Measurements from ENCODE around the gene MAP3K13.

Gene MAP3K13

DNA sequence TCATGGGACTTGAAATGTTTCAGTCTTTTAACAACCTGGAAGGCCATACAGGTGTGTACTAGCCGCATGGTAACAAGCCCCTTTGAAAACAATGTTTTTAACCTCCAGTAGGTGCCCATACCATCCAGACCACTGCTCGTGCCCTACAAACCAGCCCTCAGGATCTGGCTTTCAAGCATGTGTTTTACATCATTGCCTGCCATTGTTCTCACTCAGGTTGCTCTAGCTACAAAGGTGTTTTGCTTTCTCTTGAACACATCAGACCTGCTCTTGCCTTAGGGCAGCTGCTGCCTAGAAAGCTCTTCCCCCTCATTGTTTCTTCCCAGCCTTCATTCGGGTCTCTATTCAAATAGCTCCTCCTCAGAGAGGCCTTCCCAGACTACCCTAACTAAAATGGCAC lies 32.3 kb upstream of the MAP3K13 start:
- no peak for DNase-seq (ENCODE audit: low read depth)
- H3K4me3 ChIP-seq (ENCODE audit: low read depth, low read length): no peak overlapping the region
- TF ChIP-seq, protein P1, sequence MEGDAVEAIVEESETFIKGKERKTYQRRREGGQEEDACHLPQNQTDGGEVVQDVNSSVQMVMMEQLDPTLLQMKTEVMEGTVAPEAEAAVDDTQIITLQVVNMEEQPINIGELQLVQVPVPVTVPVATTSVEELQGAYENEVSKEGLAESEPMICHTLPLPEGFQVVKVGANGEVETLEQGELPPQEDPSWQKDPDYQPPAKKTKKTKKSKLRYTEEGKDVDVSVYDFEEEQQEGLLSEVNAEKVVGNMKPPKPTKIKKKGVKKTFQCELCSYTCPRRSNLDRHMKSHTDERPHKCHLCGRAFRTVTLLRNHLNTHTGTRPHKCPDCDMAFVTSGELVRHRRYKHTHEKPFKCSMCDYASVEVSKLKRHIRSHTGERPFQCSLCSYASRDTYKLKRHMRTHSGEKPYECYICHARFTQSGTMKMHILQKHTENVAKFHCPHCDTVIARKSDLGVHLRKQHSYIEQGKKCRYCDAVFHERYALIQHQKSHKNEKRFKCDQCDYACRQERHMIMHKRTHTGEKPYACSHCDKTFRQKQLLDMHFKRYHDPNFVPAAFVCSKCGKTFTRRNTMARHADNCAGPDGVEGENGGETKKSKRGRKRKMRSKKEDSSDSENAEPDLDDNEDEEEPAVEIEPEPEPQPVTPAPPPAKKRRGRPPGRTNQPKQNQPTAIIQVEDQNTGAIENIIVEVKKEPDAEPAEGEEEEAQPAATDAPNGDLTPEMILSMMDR (IDR thresholded peaks at IDR 0.05; ENCODE audit: low read depth, low read length, missing control alignments): no peak

DNA sequence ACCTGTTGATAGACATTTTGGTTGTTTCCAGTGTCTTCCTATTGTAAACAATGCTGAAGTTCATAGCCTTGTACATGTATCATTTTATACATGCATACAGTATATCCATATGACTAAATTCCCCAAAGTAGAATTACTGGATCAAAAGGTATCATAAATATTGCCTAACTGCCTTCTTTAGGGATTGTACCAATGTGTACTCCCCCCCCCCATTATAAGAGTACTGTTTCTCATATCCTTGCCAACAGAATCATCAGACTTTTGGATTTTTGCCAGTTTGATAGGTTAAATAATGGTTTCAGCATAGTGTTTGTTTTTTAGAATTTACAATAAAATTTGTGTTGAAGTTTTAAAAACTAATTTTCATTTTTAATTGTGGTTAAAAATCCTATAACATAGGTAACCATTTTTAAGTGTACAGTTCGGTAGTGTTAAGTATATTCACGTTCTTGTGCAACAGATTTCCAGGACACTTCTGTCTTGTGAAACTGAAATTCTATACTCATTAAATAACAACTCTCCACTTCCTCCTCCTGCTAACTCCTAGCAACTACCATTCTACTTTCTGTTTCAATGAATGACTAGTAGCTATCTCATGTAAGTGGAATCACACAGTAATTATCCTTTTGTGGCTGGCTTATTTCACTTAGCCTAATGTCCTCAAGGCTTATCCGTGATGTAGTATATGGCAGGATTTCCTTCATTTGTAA lies 30.8 kb upstream of the MAP3K13 start:
- peak; percentile 54 for DNase-seq (ENCODE audit: low read depth)
- H3K4me3 ChIP-seq (ENCODE audit: low read depth, low read length): no peak overlapping the region
- TF ChIP-seq, protein P1 (IDR thresholded peaks at IDR 0.05; ENCODE audit: low read depth, low read length, missing control alignments): no peak

DNA sequence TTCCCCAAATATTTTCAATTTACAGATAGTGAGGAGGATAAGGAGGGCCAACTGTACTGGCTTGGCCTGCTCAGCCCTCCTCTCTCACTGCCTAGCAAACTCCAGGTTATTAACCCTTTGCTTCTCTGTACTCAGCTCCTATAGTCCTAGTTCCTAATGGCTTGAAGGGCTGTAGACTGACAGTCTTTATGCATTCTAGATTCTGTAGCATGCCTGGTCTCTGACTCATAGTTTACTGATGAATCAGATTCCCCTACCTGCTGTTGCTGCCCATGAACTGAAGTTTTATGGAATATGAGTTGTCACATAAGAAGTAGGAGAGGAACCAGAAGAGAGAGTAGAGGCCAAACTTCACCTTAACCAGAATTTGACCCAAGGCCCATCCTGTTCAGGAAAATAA lies 27.1 kb upstream of the MAP3K13 start:
- TF ChIP-seq, protein P1 (IDR thresholded peaks at IDR 0.05; ENCODE audit: low read depth, low read length, missing control alignments): no peak
- no peak overlapping the region for H3K4me3 ChIP-seq (ENCODE audit: low read depth, low read length)
- DNase-seq (ENCODE audit: low read depth): no peak

DNA sequence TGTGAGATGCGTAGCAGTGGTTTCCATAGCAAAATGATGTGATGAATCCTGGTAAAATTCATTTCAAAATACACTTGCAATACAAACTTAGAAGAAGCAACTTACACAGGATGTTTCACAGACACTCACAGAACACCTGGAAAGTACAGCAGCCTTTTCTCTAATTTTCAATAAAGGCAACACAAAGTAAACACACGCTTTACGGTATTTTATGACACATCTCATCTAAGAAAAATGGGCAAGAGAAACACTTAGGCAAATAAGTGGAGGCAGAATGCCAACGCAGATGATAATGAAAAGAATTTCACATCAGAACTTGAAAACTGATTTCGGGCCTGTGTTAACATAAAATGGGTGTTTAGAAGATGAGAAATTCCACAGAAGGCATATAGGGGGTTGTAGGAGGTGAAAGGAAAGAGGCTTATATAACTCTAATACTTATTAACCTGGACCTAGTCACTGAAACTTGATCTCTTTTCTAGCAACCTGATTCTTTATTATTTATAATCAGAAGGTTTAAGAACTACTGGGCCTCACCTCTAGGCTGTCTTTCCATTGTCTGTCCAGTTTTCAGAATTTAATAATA lies 25.6 kb upstream of the MAP3K13 start:
- TF ChIP-seq, protein P1 (IDR thresholded peaks at IDR 0.05; ENCODE audit: low read depth, low read length, missing control alignments): no peak
- no peak for DNase-seq (ENCODE audit: low read depth)
- H3K4me3 ChIP-seq (ENCODE audit: low read depth, low read length): no peak overlapping the region

DNA sequence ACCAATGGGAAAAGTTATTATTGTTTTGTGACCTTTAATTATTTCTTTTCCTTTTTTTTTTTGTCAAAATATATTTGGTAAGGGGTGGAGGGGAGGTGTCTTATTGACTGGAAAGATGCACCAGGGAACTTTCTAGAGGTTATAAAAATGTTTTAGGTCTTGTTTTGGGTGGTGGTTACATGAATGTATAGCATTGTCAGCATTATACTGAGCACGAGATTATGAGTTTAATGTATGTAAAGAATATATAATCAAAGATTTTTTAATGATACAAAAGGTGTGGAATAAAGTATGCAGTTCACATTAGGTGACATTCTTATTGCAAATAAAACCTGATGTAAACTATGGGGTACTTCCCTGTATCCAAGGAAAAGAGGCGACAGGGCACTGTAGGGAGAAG lies 23.0 kb upstream of the MAP3K13 start:
- TF ChIP-seq, protein P1 (IDR thresholded peaks at IDR 0.05; ENCODE audit: low read depth, low read length, missing control alignments): no peak
- no peak for DNase-seq (ENCODE audit: low read depth)
- H3K4me3 ChIP-seq (ENCODE audit: low read depth, low read length): no peak overlapping the region

DNA sequence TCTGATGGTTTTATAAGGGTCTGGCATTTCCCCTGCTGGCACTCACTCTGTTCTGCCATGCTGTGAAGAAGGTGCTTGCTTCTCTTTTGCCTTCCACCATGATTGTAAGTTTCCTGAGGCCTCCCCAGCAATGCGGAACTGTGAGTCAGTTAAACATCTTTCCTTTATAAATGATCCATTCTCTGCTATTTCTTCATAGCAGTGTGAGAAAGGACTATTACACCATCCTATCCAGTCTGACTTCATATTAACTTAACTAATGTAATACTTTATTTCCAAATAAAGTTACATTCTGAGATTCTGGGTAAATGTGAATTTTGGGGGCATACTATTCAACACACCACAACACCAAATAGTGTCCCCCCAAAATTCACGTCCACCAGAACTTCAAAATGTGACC lies 22.2 kb upstream of the MAP3K13 start:
- DNase-seq (ENCODE audit: low read depth): no peak
- H3K4me3 ChIP-seq (ENCODE audit: low read depth, low read length): no peak overlapping the region
- TF ChIP-seq, protein P1 (IDR thresholded peaks at IDR 0.05; ENCODE audit: low read depth, low read length, missing control alignments): no peak

All from GM12864 (cell line).